NB4 (cell line): ENCODE data around the gene OLFM4.

Experiments used
- DNase-seq: peaks from one replicate; pipeline ENCODE4 v3.0.0; 2010; ENCODE audit warnings: low read depth
- H3K4me3 ChIP-seq: one replicate; pipeline ENCODE4 v1.5.1; 2011; ENCODE audit warnings: mild to moderate bottlenecking, low read depth, low read length, moderate library complexity
- MYC ChIP-seq: IDR thresholded peaks from 2 replicates; pipeline ENCODE4 v1.6.1; 2011; ENCODE audit warnings: low read depth, low read length
- POLR2A ChIP-seq: IDR thresholded peaks from 2 replicates; pipeline ENCODE4 v1.6.1; 2011; ENCODE audit warnings: mild to moderate bottlenecking; ENCODE audit not compliant: insufficient read length; ENCODE audit errors: extremely low read depth
- TF ChIP-seq, protein P1 (sequence below): IDR thresholded peaks from one replicate; pipeline ENCODE4 v1.5.1; 2012; ENCODE audit warnings: low read depth, low read length
- TF ChIP-seq, protein P2 (sequence below): IDR thresholded peaks from 2 replicates; pipeline ENCODE4 v1.6.1; 2011; ENCODE audit warnings: low read depth, low read length

Gene OLFM4

DNA sequence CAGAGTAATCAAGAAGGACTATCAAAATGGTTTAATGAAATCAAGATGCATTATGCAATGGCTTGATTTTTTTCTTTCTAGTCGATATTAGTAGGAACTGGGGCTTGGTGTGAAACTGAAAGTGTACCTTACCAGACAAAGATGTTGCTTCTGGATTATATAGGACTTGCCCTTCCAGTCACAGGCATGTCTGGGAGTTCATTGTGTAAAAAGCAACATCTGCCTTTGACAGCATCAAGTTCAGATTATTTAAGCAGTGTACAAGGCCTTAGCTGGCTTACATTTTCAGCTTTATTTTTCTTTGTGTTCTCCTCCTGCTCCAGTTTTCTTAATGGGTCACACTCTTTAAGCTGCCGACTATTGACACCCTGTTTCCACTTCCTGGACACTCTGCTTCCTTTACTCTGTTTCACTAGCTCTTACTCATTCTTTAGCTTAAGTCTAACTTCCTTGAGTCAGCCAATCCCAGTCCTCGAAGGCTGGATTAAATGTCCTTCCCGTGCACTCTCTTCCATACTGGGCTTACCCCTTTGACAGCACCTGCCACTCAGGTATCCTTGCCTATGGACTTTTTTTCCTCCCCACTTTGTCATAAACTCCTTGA is 29.4 kb upstream of the OLFM4 start:
- no peak for DNase-seq
- TF ChIP-seq MYC (no peak), POLR2A (no peak)
- TF ChIP-seq, protein P1, sequence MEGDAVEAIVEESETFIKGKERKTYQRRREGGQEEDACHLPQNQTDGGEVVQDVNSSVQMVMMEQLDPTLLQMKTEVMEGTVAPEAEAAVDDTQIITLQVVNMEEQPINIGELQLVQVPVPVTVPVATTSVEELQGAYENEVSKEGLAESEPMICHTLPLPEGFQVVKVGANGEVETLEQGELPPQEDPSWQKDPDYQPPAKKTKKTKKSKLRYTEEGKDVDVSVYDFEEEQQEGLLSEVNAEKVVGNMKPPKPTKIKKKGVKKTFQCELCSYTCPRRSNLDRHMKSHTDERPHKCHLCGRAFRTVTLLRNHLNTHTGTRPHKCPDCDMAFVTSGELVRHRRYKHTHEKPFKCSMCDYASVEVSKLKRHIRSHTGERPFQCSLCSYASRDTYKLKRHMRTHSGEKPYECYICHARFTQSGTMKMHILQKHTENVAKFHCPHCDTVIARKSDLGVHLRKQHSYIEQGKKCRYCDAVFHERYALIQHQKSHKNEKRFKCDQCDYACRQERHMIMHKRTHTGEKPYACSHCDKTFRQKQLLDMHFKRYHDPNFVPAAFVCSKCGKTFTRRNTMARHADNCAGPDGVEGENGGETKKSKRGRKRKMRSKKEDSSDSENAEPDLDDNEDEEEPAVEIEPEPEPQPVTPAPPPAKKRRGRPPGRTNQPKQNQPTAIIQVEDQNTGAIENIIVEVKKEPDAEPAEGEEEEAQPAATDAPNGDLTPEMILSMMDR, result no peak
- TF ChIP-seq, protein P2, sequence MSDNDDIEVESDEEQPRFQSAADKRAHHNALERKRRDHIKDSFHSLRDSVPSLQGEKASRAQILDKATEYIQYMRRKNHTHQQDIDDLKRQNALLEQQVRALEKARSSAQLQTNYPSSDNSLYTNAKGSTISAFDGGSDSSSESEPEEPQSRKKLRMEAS, result no peak
- H3K4me3 ChIP-seq, result no peak overlapping the region

DNA sequence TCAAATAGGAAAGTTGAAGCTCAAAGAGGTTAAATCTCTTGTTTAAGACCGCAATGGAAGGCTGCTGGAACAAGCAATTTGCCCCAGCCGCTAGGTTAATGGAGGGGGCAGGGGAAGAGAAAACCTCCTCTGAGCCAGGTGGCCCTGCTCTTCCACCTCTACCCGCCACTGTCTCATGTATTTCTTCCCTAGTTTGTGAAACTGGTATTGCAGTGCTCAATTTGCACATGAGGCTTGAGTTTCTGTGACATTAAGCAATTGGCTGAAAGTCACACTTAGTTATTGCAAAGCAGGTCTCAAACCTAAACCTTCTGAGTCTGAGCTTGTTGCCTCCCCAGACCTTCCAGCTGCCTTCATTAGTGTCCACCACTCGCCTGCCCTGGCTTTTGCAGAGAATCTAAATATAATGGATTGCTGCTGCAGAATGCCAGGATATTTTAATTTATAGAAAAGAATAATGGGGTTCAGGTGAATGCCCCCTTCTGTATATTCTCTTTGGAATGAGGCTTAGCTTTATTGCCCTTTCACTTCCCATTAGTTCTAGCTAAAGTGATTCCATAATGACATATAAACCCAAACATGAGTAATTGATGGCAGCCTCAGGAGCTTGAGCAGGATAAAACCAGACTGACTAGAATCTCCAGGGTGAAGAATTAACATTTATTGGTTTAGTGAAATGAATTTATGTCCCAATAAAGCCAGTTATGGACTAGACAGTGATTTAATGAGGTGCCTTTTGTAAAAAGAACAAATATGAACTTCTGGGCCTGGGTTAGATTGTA is 27.0 kb upstream of the OLFM4 start:
- TF ChIP-seq, protein P1, result no peak
- TF ChIP-seq MYC, result no peak
- TF ChIP-seq POLR2A, result no peak
- TF ChIP-seq, protein P2, result no peak
- H3K4me3 ChIP-seq, result no peak overlapping the region
- no peak for DNase-seq

- TF ChIP-seq POLR2A (no peak), MYC (no peak)
- TF ChIP-seq, protein P2, result no peak
- TF ChIP-seq, protein P1, result no peak
- H3K4me3 ChIP-seq, result no peak overlapping the region
- no peak for DNase-seq
These were observed 24.0 kb upstream of the OLFM4 start for GRCh38 chr13:53004573-53004972.

GRCh38 chr13:53005626-53006025 is 23.0 kb upstream of the OLFM4 start:
- no peak for DNase-seq
- no peak overlapping the region for H3K4me3 ChIP-seq
- TF ChIP-seq MYC (no peak), POLR2A (no peak)
- TF ChIP-seq, protein P2, result no peak
- TF ChIP-seq, protein P1, result no peak

GRCh38 chr13:53007872-53008271 is 20.7 kb upstream of the OLFM4 start:
- no peak for DNase-seq
- no peak overlapping the region for H3K4me3 ChIP-seq
- TF ChIP-seq, protein P1, result no peak
- TF ChIP-seq POLR2A, result no peak
- TF ChIP-seq, protein P2, result no peak
- TF ChIP-seq MYC, result no peak
